HG03565 (cell line): Measurements from ENCODE around the gene TSC22D4.
A peak's percentile ranks its signal among the peaks of the same experiment; 100 is the strongest.
"Not testable (repeated sequence)": the region's sequence is repeated elsewhere in the genome, so short reads cannot be mapped to it uniquely, and the experiment has no call there.

ENCODE experiments used
- ATAC-seq: cut with Tn5 transposase; IDR thresholded peaks from one replicate; pipeline ENCODE4 v1.9.1; 2021; ENCODE audit warnings: mild to moderate bottlenecking, moderate library complexity; ENCODE audit not compliant: unreplicated experiment

The TSC22D4 gene

DNA sequence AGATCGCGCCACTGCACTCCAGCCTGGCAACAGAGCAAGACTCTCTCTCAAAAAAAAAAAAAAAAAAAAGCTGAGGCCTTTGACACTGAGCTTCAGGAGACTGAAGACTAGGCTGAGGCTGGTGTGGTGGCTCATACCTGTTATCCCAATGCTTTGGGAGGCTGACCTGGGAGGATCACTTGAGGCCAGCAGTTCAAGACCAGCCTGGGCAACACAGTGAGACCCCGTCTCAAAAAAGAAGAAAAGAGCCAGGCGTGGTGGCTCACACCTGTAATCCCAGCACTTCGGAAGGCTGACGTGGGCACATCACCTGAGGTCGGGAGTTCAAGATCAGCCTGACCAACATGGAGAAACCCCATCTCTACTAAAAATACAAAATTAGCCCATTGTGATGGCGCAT, 31.7 kb downstream of the TSC22D4 start:
- ATAC-seq, result not testable (repeated sequence)

DNA sequence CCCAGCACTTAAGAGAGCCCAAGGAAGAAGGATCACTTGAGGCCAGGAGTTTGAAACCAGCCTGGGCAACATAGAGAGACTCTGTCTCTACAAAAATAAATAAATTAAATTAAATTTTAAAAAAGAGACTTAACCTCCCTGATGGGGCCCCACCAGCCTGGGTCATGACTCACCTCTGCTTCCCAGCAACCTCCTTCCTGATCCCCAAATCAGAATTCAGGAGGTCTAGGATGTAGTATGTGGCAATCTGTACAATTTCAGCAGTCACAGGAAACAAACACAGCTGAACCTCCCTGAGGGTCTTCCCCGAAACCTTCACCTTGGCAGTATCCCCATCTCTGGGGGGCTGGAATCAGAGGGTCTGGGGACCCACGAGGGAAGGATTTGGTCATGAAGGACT, 33.0 kb downstream of the TSC22D4 start:
- no peak for ATAC-seq

DNA sequence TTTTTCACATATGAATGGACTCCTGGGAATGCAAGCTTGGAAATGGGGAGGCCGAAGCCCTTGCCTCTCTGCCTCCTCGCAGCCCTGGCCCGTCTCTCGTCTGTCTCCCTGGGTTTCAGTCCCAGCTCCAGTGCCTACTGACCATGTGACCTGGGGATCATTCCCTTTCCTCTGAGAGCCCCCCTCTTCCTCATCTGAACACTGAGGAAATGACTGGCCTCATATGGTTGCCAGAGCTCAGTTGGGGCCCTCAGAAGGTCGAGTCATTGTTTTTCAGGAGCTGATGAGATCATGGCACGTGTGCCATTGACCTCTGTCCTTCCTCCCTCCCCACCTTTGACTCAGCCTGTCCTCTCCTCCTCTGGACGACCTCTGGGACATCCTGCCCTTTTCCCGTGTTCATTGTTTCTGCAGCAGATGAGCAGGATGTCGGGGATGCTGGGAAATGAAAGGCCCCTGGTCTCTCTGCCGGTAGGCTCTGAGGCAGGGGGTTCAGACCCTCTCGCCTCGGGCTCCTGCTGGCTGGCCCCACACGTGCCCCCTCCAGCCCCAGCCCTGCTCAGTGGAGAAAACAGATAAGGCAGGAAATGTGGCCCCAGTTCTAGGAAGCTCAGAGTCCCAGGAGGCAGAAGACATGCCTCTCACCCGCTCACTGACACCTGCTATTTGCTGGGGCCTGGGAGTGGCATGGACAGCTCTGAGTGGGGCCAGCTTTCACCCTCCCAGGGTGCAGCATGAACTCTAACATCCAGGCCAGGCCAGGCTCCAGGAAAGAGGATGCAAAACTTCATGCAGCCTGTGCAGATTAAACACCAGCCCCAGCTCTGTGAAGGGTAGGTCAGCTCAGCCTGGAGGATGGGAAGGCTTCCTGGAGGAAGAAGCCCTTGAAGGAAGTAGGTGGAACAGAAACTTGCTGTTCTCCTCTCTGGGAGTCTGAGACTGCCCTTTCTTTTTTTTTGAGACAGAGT, 34.4 kb downstream of the TSC22D4 start:
- ATAC-seq, result no peak

DNA sequence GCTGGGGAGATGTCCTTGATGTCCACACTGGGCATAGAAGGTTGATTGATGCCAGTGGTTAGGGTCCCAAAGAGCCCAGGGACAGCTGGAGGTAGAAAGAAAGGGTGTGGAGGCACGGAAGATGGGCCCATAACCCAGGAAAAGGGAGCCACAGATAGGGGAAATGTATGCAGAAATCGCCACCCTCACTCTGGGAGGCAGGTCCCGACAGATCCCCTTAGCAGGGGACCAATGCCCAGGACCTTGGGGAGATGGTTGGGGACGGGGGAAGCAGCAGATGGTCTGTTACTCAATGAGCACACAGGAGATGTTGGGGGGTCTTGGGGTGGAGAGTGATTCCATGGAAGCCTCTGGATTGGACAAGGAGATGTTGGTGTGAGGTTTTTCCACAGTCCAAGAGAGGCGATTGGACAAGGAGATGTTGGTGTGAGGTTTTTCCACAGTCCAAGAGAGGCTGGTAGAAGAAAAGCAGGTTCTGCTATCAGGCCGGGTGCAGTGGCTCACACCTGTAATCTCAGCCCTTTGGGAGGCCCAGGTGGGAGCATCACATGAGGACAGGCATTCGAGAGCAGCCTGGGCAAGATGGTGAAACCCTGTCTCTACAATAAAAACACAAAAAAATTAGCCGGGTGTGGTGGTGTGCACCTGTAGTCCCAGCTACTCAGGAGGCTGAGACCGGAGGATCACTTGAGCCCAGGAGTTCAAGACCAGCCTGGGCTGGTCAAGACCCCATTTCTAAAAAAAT, 35.7 kb downstream of the TSC22D4 start:
- no peak for ATAC-seq

DNA sequence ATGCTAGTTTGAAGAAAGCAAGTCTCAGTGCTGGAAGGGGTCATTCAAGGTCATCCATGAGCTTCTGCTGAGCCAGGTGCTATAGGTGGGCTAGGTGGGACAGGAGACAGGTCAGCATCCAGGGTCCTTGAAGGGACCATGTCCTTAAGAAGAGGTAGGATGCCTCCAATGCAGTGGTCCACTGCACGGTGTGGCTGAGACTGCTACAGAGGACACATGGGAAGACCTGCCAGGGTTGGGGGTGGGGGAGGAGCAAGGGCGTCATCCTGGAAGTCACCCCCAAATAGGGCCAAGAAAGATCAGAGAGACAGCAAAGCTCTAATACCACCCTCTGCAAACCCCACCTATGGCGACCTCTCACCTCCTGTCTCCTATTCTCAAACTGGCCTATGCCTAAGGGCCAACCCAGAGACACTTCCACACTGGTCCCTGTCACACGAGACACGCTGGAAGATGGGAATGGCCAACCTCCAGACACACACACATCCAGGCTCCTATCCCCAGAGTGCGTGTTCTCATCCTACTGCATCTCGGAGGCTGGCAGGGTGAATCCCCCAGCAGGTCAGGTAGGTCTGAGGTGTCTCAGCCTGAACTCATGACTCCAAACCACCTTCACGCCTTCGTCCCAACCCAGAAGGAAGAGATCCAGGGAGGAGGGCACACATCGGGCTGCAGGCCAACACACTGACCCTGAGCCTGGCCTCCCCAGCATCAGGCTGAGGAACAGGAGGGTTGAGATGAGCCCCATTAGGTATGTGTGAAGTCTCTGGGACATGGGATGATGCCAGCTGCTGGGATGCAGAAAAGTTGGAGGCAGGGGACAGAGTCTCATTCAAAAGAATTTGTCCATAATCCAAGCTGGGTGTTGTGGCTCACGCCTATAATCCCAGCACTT, 37.1 kb downstream of the TSC22D4 start:
- ATAC-seq, result no peak

DNA sequence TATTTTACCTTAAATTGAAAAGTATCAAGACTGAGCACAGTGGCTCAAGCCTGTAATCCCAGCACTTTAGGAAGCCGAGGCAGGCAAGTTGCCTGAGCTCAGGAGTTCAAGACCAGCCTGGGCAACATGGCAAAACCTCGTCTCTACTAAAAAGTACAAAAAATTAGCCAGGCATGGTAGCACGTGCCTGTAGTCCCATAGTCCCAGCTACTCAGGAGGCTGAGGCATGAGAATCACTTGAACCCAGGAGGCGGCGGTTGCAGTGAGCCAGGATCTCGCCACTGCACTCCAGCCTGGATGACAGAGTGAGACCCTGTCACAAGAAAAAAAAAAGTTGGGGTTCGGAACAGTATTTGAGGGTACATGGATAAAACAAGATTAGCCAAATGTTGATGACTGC, 39.8 kb downstream of the TSC22D4 start:
- ATAC-seq, result not testable (repeated sequence)

DNA sequence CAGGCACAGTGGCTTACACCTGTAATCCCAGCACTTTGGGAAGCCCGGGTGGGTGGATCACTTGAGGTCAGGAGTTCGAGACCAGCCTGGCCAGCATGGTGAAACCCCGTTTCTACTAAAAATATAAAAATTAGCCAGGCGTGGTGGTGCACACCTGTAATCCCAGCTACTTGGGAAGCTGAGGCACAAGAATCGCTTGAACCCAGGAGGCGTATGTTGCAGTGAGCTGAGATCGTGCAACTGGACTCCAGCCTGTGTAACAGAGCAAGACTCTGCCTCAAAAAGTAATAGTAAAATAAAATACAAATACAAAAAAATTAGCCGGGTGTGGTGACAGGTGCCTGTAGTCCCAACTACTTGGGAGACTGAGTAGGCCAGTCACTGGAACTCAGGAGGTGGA, 40.3 kb downstream of the TSC22D4 start:
- not testable (repeated sequence) for ATAC-seq

DNA sequence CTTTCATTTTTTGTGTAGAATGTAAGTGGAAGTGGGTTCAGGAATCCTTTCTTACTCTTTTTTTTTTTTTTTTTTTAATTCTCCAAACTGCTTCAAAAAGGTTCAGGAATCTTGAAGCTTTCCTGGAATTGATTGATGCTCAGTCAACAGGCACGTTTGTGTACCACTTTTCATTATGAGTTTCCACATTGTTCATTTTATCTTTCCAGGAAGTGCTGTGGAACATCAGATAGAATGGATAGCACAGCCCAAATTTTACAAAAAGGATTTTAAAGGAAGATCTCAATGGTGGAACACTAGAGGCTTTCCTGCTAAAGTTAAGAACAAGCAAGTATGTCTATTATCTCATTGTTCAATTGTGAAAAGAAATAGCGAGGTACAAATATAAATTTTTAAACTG, 40.8 kb downstream of the TSC22D4 start:
- ATAC-seq, result no peak

DNA sequence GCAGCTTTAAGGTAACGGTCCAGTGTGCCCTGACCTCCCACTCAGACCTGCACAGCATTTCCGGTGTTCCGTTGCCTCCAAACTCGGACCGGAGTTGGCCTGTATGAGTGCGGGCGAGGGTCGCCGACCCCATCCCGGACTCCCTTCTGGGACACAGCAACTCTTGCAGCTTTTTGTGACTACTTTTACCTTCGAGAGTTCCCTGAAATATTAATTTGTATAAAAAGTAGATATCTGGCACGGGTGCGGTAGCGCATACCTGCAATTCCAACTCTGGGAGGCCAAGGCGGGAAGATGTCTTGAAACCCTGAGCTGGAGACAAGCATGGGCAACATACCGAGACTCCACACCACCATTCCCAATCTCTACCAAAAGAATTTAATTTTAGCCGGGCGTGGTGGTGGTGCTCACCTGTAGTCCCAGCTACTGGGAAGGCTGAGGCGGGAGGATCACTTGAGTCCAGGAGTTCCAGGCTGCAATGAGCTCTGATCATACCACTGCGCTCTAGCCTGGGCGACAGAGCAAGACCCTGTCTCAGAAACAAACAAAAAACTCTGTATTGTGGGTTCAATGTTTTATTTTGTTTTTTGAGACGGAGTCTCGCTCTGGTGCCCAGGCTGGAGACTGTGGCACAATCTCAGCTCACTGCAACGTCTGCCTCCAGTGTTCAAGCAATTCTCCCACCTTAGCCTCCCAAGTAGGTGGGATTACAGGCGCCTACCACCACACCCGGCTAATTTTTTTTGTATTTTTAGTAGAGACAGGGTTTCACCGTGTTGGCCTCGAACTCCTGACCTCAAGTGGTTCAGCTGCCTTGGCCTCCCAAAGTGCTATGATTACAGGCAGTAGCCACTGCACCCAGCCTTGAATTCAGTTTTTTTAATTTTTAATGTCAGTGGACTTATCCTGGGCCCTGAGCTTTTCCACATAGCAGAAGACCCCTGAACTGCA, 41.6 kb downstream of the TSC22D4 start:
- ATAC-seq, result no peak

DNA sequence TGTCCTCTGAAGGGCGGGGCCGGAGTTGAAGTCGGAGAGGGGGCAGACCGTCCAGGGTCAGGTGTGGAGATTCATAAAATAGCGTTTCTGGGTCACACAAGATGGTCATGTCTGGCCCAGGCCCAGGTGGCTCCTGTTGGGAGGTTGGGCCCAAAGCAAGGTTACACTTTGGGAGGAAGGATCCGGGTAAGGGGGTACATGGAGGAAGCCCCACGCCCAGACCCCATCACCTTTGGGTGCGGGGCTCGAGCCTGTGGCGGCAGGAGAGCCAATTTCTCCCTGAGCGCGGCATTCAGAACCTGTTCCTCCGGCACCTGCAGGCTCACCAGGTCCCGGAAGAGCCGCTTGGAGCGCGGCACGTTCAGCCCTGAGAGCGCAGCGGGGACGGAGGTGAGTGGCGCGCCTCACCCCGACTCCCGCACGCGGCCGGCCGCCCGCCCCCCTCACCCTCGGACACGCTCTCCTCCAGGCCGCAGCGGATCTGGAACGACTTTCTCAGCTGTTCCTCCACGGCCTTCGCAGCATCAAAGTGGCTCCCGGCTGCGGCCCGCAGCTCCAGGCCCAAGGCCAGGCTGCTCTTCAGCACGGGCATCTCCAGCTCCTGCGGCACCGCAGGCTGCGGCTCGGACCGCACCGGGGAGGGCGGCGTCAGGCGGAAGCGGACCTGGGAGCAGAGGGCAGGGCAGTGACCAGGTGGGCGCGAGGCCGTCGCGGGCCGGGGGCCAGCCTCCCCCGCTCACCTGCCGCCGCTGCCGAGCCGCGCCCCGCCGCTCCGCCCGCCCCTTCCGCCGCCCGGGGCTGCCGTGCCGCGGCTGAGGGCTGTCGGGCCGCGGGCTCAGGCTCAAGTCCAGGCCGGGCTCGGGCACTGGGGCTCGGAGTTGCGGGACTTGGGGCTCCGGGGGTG, 43.4 kb downstream of the TSC22D4 start:
- peak; percentile 24 for ATAC-seq

DNA sequence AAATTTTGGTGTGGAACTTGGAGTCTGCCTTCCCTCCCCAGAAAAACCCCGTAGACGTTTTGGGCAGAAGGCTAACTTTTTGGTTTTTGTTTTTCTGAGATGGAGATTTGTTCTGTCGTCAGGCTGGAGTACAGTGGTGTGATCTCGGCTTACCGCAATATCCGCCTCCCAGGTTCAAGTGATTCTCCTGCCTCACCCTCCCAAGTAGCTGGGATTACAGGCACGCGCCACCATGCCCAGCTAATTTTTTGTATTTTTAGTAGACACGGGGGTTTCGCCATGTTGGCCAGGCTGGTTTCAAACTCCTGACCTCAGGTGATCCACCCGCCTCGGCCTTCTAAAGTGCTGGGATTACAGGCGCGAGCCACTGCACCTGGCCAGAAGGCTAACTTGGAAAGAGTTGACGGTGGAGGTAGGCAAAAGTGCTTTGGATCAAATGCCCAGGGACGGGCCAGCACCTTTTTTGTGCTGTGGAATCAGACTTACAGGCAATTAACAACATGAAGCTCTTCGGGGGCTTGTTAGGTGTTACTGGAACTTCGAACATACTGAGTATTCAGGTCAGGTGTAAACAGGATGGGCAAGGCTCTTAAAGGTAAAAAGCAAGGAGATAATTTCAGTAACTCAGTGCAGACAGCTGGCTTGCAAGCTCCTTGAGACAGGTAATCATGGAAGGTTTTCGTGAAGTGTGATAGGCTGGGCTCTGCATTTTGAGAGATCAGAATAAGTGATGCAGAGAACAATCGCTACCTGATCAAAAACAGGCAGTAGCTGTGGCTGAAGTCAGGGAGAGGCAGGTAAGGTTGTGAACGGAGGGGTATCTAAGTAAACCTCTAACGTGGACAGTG, 44.5 kb downstream of the TSC22D4 start:
- ATAC-seq, result no peak

DNA sequence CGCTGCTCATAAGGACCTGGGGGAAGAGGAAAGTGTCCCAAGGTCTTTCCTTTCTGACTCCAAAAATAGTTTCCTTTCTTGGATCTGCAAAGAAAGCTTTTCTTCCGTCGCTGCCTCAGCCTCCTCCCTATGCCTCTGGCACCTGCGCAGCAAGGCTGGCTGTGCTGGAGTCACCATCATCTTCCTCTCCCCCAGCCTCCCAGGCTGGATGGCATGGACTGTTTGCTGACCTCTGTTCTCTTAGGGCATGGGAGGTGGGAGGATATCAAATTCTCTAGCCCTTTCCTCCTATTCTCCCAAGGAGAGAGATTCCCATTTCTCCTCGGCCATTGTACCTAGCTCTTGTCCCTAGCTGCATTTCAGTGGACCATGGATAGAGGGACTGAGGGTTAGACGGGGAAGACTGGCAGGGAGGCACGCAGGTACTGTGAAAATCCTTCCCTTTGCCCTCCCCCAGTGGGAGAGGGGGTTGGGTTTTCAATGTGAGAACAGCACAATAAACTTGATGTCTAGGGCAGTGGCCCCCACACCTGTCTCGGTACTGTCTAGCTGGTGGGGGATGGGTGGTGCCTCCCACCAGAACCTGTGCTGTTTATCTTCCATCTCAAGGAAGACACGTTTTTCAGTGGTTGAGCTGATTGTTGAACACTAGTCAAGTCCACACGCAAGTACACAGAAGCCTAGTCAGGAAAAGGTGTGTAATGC, 45.3 kb downstream of the TSC22D4 start:
- ATAC-seq, result no peak

DNA sequence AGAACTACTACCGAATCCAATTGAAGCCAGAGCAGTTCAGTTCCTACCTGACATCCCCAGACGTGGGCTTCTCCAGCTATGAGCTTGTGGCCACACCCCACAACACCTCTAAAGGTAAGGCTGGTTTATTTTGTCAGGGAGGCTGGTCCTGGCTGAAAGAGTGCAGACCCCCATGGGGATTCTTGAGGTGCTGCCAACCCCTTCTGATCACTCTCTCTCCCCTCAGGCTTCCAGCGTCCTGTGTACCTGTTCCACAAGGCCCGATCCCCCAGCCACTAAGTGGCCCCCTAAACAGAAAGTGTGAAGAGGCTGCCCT, 45.8 kb downstream of the TSC22D4 start:
- ATAC-seq, result no peak

DNA sequence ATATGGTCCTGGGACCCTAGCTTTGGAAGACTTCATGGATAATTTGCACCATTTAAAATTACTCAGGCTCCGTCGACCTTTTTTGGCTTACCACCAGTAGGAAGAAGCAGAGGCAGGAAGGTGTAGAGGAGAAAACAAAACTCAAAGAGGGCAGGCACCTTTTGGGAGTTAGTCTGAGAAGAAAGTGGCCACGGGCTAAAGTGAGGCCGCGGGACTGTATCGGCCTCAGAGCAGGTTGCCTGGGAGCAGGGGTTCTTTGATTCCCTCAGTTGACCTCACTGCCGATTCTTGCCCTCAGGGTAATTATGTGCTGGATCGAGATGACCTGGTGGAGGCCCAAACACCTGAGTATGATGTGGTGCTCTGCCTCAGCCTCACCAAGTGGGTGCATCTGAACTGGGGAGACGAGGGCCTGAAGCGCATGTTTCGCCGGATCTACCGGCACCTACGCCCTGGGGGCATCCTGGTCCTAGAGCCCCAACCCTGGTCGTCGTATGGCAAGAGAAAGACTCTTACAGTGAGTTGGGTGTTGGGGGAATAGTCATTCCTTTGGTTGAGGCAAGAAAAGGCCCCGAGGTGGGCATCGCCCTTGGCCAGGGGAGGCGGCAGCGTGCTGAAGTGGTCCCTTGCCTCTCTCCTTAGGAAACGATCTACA, 46.3 kb downstream of the TSC22D4 start:
- ATAC-seq, result no peak

DNA sequence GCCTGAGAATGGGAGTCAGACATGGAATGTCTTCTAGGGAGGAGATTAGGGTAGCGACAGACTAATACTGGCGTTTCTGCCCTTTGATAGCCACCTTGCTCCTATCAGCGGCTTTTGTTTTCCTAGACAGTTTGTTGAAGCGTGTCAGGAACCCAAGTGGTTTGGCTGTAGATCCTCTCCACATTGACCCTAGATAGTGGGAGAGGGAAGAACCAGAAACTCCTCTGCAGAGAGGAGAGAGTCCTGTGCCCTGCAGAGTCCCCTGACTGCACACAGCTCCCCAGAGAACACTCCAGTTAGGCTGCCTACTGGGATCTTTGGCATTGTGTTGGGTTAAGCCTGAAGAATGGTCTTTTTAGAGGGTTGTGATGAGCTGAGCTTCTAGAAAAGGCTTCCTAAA, 47.0 kb downstream of the TSC22D4 start:
- no peak for ATAC-seq

DNA sequence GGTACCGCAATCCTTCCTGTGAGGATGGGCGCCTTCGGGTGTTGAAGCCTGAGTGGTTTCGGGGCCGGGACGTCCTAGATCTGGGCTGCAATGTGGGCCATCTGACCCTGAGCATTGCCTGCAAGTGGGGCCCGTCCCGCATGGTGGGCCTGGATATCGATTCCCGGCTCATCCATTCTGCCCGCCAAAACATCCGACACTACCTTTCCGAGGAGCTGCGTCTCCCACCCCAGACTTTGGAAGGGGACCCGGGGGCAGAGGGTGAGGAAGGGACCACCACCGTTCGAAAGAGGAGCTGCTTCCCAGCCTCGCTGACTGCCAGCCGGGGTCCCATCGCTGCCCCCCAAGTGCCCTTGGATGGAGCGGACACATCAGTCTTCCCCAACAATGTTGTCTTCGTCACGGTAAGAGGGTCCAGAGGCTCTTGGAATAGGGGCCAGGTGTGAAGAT, 47.7 kb downstream of the TSC22D4 start:
- no peak for ATAC-seq
